ENCODE results near the gene SETD4.
A peak's percentile ranks its signal among the peaks of the same experiment; 100 is the strongest.

SETD4 gene

GRCh38 chr21:36032647-36033406 lies 27.5 kb downstream of the SETD4 start:
- TF ChIP-seq, protein P1, sequence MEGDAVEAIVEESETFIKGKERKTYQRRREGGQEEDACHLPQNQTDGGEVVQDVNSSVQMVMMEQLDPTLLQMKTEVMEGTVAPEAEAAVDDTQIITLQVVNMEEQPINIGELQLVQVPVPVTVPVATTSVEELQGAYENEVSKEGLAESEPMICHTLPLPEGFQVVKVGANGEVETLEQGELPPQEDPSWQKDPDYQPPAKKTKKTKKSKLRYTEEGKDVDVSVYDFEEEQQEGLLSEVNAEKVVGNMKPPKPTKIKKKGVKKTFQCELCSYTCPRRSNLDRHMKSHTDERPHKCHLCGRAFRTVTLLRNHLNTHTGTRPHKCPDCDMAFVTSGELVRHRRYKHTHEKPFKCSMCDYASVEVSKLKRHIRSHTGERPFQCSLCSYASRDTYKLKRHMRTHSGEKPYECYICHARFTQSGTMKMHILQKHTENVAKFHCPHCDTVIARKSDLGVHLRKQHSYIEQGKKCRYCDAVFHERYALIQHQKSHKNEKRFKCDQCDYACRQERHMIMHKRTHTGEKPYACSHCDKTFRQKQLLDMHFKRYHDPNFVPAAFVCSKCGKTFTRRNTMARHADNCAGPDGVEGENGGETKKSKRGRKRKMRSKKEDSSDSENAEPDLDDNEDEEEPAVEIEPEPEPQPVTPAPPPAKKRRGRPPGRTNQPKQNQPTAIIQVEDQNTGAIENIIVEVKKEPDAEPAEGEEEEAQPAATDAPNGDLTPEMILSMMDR (conservative IDR thresholded peaks at IDR 0.05; ENCODE audit: low read depth, low read length), result no peak
- H3K4me3 ChIP-seq (ENCODE audit: low read length), result no peak overlapping the region
- no peak for DNase-seq (ENCODE audit: low read depth)

DNA sequence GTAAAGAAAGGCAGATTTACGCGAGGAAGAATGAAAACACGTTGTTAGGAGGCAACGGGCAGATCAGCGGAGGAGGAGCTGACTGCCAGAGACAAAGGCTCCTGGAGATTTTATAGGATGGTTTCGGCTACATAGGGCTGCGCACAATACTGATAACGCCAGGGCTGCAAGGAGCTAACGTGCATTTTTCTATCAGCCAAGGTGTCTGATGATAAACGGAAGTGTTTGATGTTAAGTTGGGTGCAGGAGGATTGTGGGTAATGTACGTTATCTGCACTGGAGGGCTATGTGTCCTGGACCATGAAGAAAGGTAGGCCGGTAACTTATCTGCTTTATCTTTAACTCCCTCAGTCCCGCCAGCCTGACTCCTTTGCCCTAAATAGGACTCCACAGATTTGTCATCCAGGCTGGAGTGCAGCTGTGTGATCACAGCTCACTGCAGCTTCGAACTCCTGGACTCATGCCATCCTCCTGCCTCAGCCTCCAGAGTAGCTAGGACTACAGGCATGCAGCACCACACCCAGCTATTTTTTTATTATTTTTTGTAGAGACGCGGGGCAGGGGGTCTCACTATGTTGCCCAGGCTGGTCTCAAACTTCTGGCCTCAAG lies 29.6 kb downstream of the SETD4 start:
- no peak for DNase-seq (ENCODE audit: low read depth)
- no peak overlapping the region for H3K4me3 ChIP-seq (ENCODE audit: low read length)
- TF ChIP-seq, protein P1 (conservative IDR thresholded peaks at IDR 0.05; ENCODE audit: low read depth, low read length), result no peak

DNA sequence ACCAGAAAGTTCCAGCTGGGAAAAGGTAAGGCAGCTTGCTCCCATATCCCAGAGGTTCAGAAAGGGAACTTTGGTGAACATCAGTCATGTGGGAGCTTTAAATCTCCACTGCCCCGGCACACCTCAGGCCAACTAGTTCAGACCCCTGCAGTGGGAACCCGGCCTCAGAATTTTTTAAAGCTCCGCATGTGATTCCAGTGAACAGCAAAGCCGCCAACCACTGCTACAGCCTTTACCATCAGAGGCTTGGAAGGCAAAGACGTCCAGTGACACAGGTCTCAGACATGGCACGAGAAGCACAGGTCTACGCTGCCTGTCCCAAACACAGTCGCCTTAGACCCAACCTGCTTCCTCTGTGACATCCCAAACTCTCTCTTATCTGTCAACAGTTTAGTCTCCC lies 31.0 kb downstream of the SETD4 start:
- no peak overlapping the region for H3K4me3 ChIP-seq (ENCODE audit: low read length)
- no peak for DNase-seq (ENCODE audit: low read depth)
- TF ChIP-seq, protein P1 (conservative IDR thresholded peaks at IDR 0.05; ENCODE audit: low read depth, low read length), result no peak

GRCh38 chr21:36028127-36029069 lies 31.9 kb downstream of the SETD4 start:
- TF ChIP-seq, protein P1 (conservative IDR thresholded peaks at IDR 0.05; ENCODE audit: low read depth, low read length), result peak; percentile 95
- DNase-seq (ENCODE audit: low read depth), result peak; percentile 14
- H3K4me3 ChIP-seq (ENCODE audit: low read length), result no peak overlapping the region

GRCh38 chr21:36027347-36027746 lies 33.0 kb downstream of the SETD4 start:
- TF ChIP-seq, protein P1 (conservative IDR thresholded peaks at IDR 0.05; ENCODE audit: low read depth, low read length), result no peak
- no peak for DNase-seq (ENCODE audit: low read depth)
- H3K4me3 ChIP-seq (ENCODE audit: low read length), result no peak overlapping the region

GRCh38 chr21:36024782-36025181 lies 35.5 kb downstream of the SETD4 start:
- no peak overlapping the region for H3K4me3 ChIP-seq (ENCODE audit: low read length)
- TF ChIP-seq, protein P1 (conservative IDR thresholded peaks at IDR 0.05; ENCODE audit: low read depth, low read length), result no peak
- DNase-seq (ENCODE audit: low read depth), result no peak
